Ishikawa (cell line): ENCODE results near the gene IRAK1.

ENCODE experiments used
- CEBPB ChIP-seq: IDR thresholded peaks from 2 replicates; pipeline ENCODE4 v1.6.1; 2012
- CREB1 ChIP-seq: IDR thresholded peaks from 2 replicates; pipeline ENCODE4 v1.6.1; 2012; ENCODE audit warnings: low read depth
- EP300 ChIP-seq: IDR thresholded peaks from 2 replicates; pipeline ENCODE4 v1.6.1; 2012; ENCODE audit warnings: borderline replicate concordance
- FOXM1 ChIP-seq: IDR thresholded peaks from 2 replicates; pipeline ENCODE4 v1.6.1; 2012; ENCODE audit warnings: low read depth, borderline replicate concordance
- NFIC ChIP-seq: IDR thresholded peaks from 2 replicates; pipeline ENCODE4 v1.6.1; 2012
- RAD21 ChIP-seq: IDR thresholded peaks from 2 replicates; pipeline ENCODE4 v1.6.1; 2012; ENCODE audit warnings: low read depth
- TAF1 ChIP-seq: IDR thresholded peaks from 2 replicates; pipeline ENCODE4 v1.6.1; 2012; ENCODE audit warnings: low read depth, mild to moderate bottlenecking
- TCF12 ChIP-seq: IDR thresholded peaks from 2 replicates; pipeline ENCODE4 v1.6.1; 2012; ENCODE audit warnings: low read depth
- TEAD4 ChIP-seq: IDR thresholded peaks from 2 replicates; pipeline ENCODE4 v1.6.1; 2012
- YY1 ChIP-seq: IDR thresholded peaks from 2 replicates; pipeline ENCODE4 v1.6.1; 2012; ENCODE audit warnings: low read depth
- ZBTB7A ChIP-seq: IDR thresholded peaks from 2 replicates; pipeline ENCODE4 v1.6.1; 2012; ENCODE audit warnings: low read depth
- TF ChIP-seq, protein P1 (sequence below): IDR thresholded peaks from 2 replicates; pipeline ENCODE4 v1.6.1; 2012; ENCODE audit warnings: low read depth, mild to moderate bottlenecking
- TF ChIP-seq, protein P2 (sequence below): IDR thresholded peaks from 2 replicates; pipeline ENCODE4 v1.6.1; 2012
- TF ChIP-seq, protein P3 (sequence below): IDR thresholded peaks from 2 replicates; pipeline ENCODE4 v1.6.1; 2012

DNA sequence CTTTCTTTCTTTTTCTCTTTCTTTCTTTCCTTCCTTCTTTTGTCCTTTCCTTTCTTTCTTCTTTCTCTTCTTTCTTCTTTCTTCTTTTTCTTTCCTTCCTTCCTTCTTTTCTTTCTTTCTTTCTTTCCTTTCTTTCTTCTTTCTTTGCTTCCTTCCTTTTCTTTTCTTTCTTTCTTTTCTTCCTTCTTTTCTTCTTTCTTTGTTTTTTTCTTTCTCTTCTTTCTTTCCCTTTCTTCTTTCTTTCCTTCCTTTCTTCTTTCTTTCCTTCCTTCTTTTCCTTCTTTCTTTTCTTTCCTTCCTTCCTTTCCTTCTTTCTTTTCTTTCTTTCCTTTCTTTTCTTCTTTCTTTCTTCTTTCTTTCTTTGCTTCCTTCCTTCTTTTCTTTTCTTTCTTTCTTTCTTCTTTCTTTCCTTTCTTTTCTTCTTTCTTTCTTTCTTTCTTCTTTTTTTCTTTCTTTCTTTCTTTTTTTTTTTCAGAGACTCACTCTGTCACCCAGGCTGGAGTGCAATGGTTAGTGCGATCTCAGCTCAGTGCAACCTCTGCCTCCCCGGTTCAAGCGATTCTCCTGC, 28.6 kb downstream of the IRAK1 start:
- TF ChIP-seq, protein P1, sequence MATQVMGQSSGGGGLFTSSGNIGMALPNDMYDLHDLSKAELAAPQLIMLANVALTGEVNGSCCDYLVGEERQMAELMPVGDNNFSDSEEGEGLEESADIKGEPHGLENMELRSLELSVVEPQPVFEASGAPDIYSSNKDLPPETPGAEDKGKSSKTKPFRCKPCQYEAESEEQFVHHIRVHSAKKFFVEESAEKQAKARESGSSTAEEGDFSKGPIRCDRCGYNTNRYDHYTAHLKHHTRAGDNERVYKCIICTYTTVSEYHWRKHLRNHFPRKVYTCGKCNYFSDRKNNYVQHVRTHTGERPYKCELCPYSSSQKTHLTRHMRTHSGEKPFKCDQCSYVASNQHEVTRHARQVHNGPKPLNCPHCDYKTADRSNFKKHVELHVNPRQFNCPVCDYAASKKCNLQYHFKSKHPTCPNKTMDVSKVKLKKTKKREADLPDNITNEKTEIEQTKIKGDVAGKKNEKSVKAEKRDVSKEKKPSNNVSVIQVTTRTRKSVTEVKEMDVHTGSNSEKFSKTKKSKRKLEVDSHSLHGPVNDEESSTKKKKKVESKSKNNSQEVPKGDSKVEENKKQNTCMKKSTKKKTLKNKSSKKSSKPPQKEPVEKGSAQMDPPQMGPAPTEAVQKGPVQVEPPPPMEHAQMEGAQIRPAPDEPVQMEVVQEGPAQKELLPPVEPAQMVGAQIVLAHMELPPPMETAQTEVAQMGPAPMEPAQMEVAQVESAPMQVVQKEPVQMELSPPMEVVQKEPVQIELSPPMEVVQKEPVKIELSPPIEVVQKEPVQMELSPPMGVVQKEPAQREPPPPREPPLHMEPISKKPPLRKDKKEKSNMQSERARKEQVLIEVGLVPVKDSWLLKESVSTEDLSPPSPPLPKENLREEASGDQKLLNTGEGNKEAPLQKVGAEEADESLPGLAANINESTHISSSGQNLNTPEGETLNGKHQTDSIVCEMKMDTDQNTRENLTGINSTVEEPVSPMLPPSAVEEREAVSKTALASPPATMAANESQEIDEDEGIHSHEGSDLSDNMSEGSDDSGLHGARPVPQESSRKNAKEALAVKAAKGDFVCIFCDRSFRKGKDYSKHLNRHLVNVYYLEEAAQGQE, result no peak
- no peak for TF ChIP-seq CREB1
- TF ChIP-seq RAD21, result no peak
- TF ChIP-seq YY1, result no peak
- TF ChIP-seq NFIC, result no peak
- no peak for TF ChIP-seq CEBPB
- TF ChIP-seq, protein P2, sequence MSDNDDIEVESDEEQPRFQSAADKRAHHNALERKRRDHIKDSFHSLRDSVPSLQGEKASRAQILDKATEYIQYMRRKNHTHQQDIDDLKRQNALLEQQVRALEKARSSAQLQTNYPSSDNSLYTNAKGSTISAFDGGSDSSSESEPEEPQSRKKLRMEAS, result no peak
- TF ChIP-seq, protein P3, sequence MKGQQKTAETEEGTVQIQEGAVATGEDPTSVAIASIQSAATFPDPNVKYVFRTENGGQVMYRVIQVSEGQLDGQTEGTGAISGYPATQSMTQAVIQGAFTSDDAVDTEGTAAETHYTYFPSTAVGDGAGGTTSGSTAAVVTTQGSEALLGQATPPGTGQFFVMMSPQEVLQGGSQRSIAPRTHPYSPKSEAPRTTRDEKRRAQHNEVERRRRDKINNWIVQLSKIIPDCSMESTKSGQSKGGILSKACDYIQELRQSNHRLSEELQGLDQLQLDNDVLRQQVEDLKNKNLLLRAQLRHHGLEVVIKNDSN, result no peak
- no peak for TF ChIP-seq EP300
- no peak for TF ChIP-seq FOXM1
- no peak for TF ChIP-seq TEAD4
- no peak for TF ChIP-seq TAF1
- TF ChIP-seq ZBTB7A, result no peak
- TF ChIP-seq TCF12, result no peak
